HEK293 (cell line): ENCODE data around the gene ELL2.

ENCODE experiments used
- BCL11A ChIP-seq: fragments of 450-650 bp; formaldehyde crosslinking; IDR thresholded peaks from 2 replicates; pipeline ENCODE4 v1.5.1; 2016; ENCODE audit warnings: low read depth, missing biosample characterization, missing genetic modification characterization
- FEZF1 ChIP-seq: fragments of 450-650 bp; formaldehyde crosslinking; IDR thresholded peaks from 2 replicates; pipeline ENCODE4 v1.5.1; 2016; ENCODE audit warnings: missing biosample characterization, missing genetic modification characterization
- GFI1B ChIP-seq: fragments of 450-650 bp; formaldehyde crosslinking; IDR thresholded peaks from 2 replicates; pipeline ENCODE4 v1.5.1; 2016; ENCODE audit warnings: missing biosample characterization, missing genetic modification characterization
- GLI4 ChIP-seq: fragments of 450-650 bp; formaldehyde crosslinking; IDR thresholded peaks from 2 replicates; pipeline ENCODE4 v1.5.1; 2016; ENCODE audit warnings: missing biosample characterization, missing genetic modification characterization
- IKZF3 ChIP-seq: fragments of 450-650 bp; IDR thresholded peaks from 2 replicates; pipeline ENCODE4 v1.5.0; 2018; ENCODE audit warnings: missing biosample characterization, mild to moderate bottlenecking, missing genetic modification characterization, moderate library complexity
- KLF17 ChIP-seq: fragments of 450-650 bp; formaldehyde crosslinking; IDR thresholded peaks from 2 replicates; pipeline ENCODE4 v1.5.1; 2016; ENCODE audit warnings: missing biosample characterization, missing genetic modification characterization
- KLF7 ChIP-seq: fragments of 450-650 bp; formaldehyde crosslinking; IDR thresholded peaks from 2 replicates; pipeline ENCODE4 v1.5.1; 2016; ENCODE audit warnings: missing biosample characterization, missing genetic modification characterization, borderline replicate concordance
- OVOL3 ChIP-seq: fragments of 450-650 bp; formaldehyde crosslinking; IDR thresholded peaks from 2 replicates; pipeline ENCODE4 v1.5.1; 2016; ENCODE audit warnings: missing biosample characterization, missing genetic modification characterization
- PRDM1 ChIP-seq: fragments of 450-650 bp; formaldehyde crosslinking; IDR thresholded peaks from 2 replicates; pipeline ENCODE4; 2016; ENCODE audit warnings: missing biosample characterization, missing genetic modification characterization
- WT1 ChIP-seq: fragments of 450-650 bp; formaldehyde crosslinking; IDR thresholded peaks from 2 replicates; pipeline ENCODE4 v1.5.1; 2016; ENCODE audit warnings: missing biosample characterization, missing genetic modification characterization
- YY1 ChIP-seq: fragments of 450-650 bp; formaldehyde crosslinking; IDR thresholded peaks from 2 replicates; pipeline ENCODE4 v1.5.1; 2018; ENCODE audit warnings: missing biosample characterization, missing genetic modification characterization
- ZBTB49 ChIP-seq: fragments of 450-650 bp; formaldehyde crosslinking; IDR thresholded peaks from 2 replicates; pipeline ENCODE4 v1.5.1; 2016; ENCODE audit warnings: missing biosample characterization, missing genetic modification characterization, low read depth
- ZNF184 ChIP-seq: fragments of 450-650 bp; IDR thresholded peaks from 2 replicates; pipeline ENCODE4 v1.5.1; 2018; ENCODE audit warnings: missing biosample characterization, mild to moderate bottlenecking, missing genetic modification characterization
- ZNF274 ChIP-seq, 2 experiments: fragments of 200-500 bp in 1 of 2; fragments of 450-650 bp in 1 of 2; sonication (Bioruptor generic) in 1 of 2; formaldehyde crosslinking in 1 of 2; IDR thresholded peaks; 2 replicates each; pipeline versions ENCODE4 v1.5.1 to v1.6.1; 2014 to 2016; ENCODE audit warnings: borderline replicate concordance in 1 of 2, inconsistent platforms in 1 of 2, low read length in 1 of 2, missing biosample characterization in 1 of 2, missing genetic modification characterization in 1 of 2
- ZNF292 ChIP-seq: fragments of 450-650 bp; formaldehyde crosslinking; IDR thresholded peaks from 2 replicates; pipeline ENCODE4 v1.5.1; 2016; ENCODE audit warnings: low read depth, missing biosample characterization, missing genetic modification characterization, borderline replicate concordance
- ZNF362 ChIP-seq: fragments of 450-650 bp; formaldehyde crosslinking; IDR thresholded peaks from 2 replicates; pipeline ENCODE4 v1.5.1; 2016; ENCODE audit warnings: missing biosample characterization, missing genetic modification characterization
- ZNF398 ChIP-seq: fragments of 450-650 bp; formaldehyde crosslinking; IDR thresholded peaks from 2 replicates; pipeline ENCODE4 v1.5.1; 2017; ENCODE audit warnings: missing biosample characterization, missing genetic modification characterization
- ZNF501 ChIP-seq: fragments of 450-650 bp; formaldehyde crosslinking; IDR thresholded peaks from 2 replicates; pipeline ENCODE4 v1.5.1; 2016; ENCODE audit warnings: missing biosample characterization, missing genetic modification characterization
- ZNF513 ChIP-seq: fragments of 450-650 bp; IDR thresholded peaks from 2 replicates; pipeline ENCODE4 v1.5.1; 2018; ENCODE audit warnings: missing biosample characterization, missing genetic modification characterization
- ZNF518A ChIP-seq: fragments of 450-650 bp; formaldehyde crosslinking; conservative IDR thresholded peaks from 2 replicates; pipeline ENCODE4 v1.5.1; 2016; ENCODE audit warnings: low read depth, missing biosample characterization, missing genetic modification characterization
- ZNF548 ChIP-seq: fragments of 450-650 bp; formaldehyde crosslinking; IDR thresholded peaks from 2 replicates; pipeline ENCODE4 v1.5.1; 2016; ENCODE audit warnings: missing biosample characterization, missing genetic modification characterization
- ZNF596 ChIP-seq: fragments of 450-650 bp; IDR thresholded peaks from 2 replicates; pipeline ENCODE4 v1.5.0; 2018; ENCODE audit warnings: missing biosample characterization, mild to moderate bottlenecking, missing genetic modification characterization, moderate library complexity
- ZNF621 ChIP-seq: fragments of 450-650 bp; formaldehyde crosslinking; IDR thresholded peaks from 2 replicates; pipeline ENCODE4 v1.5.1; 2017; ENCODE audit warnings: missing biosample characterization, missing genetic modification characterization
- ZNF623 ChIP-seq: fragments of 450-650 bp; formaldehyde crosslinking; IDR thresholded peaks from 2 replicates; pipeline ENCODE4 v1.5.1; 2016; ENCODE audit warnings: missing biosample characterization, missing genetic modification characterization
- ZNF664 ChIP-seq: fragments of 450-650 bp; formaldehyde crosslinking; IDR thresholded peaks from 2 replicates; pipeline ENCODE4 v1.5.1; 2016; ENCODE audit warnings: missing biosample characterization, missing genetic modification characterization
- ZNF747 ChIP-seq: fragments of 450-650 bp; formaldehyde crosslinking; IDR thresholded peaks from 2 replicates; pipeline ENCODE4 v1.5.1; 2016; ENCODE audit warnings: missing biosample characterization, missing genetic modification characterization
- ZNF777 ChIP-seq: fragments of 450-650 bp; formaldehyde crosslinking; IDR thresholded peaks from 2 replicates; pipeline ENCODE4 v1.5.1; 2017; ENCODE audit warnings: missing biosample characterization, missing genetic modification characterization, borderline replicate concordance

ELL2 gene

GRCh38 chr5:95861221-95861863 is 100.3 kb downstream of the ELL2 start (continued):
- TF ChIP-seq ZNF664 (tag by site-specific recombination) (no peak), PRDM1 (tag by site-specific recombination) (no peak), ZNF747 (no peak), ZBTB49 (tag by site-specific recombination) (no peak), ZNF518A (peak; percentile 45; the same call in 1 of the 2 replicates), OVOL3 (tag by site-specific recombination) (no peak), IKZF3 (peak; percentile 78), YY1 (tag by site-specific recombination) (peak; percentile 30; the same call in 1 of the 2 replicates), GFI1B (peak; percentile 68; the same call in 1 of the 2 replicates), ZNF184 (peak; percentile 52; the same call in 1 of the 2 replicates), KLF17 (no peak), ZNF623 (tag by site-specific recombination) (no peak), ZNF596 (tag by site-specific recombination) (no peak), ZNF548 (tag by site-specific recombination) (no peak), ZNF274 (IDR thresholded peaks at IDR 0.05; ENCODE audit: low read length) (no peak), ZNF274 (tag by site-specific recombination; IDR thresholded peaks at IDR 0.05; ENCODE audit: borderline replicate concordance) (no peak), ZNF398 (tag by site-specific recombination) (no peak), ZNF621 (tag by site-specific recombination) (no peak), FEZF1 (tag by site-specific recombination) (no peak; the same call in 1 of the 2 replicates), WT1 (tag by site-specific recombination) (no peak), GLI4 (tag by site-specific recombination) (no peak), BCL11A (tag by site-specific recombination) (no peak), ZNF292 (no peak), KLF7 (no peak), ZNF501 (tag by site-specific recombination) (no peak), ZNF777 (tag by site-specific recombination) (no peak), ZNF513 (tag by site-specific recombination) (no peak), ZNF362 (tag by site-specific recombination) (peak; percentile 65; the same call in 1 of the 2 replicates)
